Activated T-cell treated with anti-CD3 and anti-CD28 coated beads, Interleukin-2, amount 50 U/mL, for 72 hours (primary cell): ENCODE results near the gene PTH2. TPM values are rescaled to one million over a fixed set of nuclear protein-coding genes. Genes with fewer than 3 reads are reported as not detected.

Experiments used
- total RNA-seq, 2 donors: library from RNA; stranded (reverse); gene quantifications; one replicate each; pipeline ENCODE4 v1.2.3, GENCODE V29; 2022

The PTH2 gene
- total RNA-seq, 2 donors from 2014 or later = not detected

Other genes with a start within 250 kb of the PTH2 start
- gene SLC6A16, start 98.2 kb downstream of the PTH2 start, total RNA-seq = 1 to 10 TPM; 2.0 to 3.0 TPM
- gene CD37, start 88.0 kb downstream of the PTH2 start, total RNA-seq = 100 to 1,000 TPM; 248 to 262 TPM
- not detected for gene TEAD2, start 61.0 kb downstream of the PTH2 start, total RNA-seq
- gene DKKL1, start 59.6 kb downstream of the PTH2 start, total RNA-seq = not detected
- 1 to 10 TPM; 1.6 to 3.0 TPM for gene KASH5, start 35.2 kb downstream of the PTH2 start, total RNA-seq
- gene GFY, start 1.9 kb upstream of the PTH2 start, total RNA-seq = not detected
- under 1 TPM; 0.42 to 0.74 TPM for gene SLC17A7, start 18.1 kb upstream of the PTH2 start, total RNA-seq
- gene PIH1D1, start 28.4 kb upstream of the PTH2 start, total RNA-seq = 100 to 1,000 TPM; 128 to 132 TPM
- 10 to 100 TPM; 21.8 to 23.4 TPM for gene ALDH16A1, start 29.8 kb upstream of the PTH2 start, total RNA-seq
- 10 to 100 TPM; 69.7 to 76.3 TPM for gene FLT3LG, start 50.8 kb upstream of the PTH2 start, total RNA-seq
- gene RPL13A, start 64.2 kb upstream of the PTH2 start, total RNA-seq = 1,000 to 10,000 TPM; 4,603 to 5,026 TPM
- gene RPS11, start 73.0 kb upstream of the PTH2 start, total RNA-seq = 1,000 to 10,000 TPM; 2,679 to 2,721 TPM
- gene FCGRT, start 89.2 kb upstream of the PTH2 start, total RNA-seq = 10 to 100 TPM; 21.2 to 24.1 TPM
- gene RCN3, start 104.6 kb upstream of the PTH2 start, total RNA-seq = 1 to 10 TPM; 3.2 to 4.3 TPM
- 10 to 100 TPM; 66.0 to 72.7 TPM for gene NOSIP, start 157.1 kb upstream of the PTH2 start, total RNA-seq
- 1 to 10 TPM in 1 of 2 donors, under 1 TPM in 1; 0.88 to 1.1 TPM for gene PRRG2, start 157.9 kb upstream of the PTH2 start, total RNA-seq
- gene PRR12, start 167.7 kb upstream of the PTH2 start, total RNA-seq = 10 to 100 TPM; 23.9 to 24.6 TPM
- 10 to 100 TPM; 11.3 to 13.5 TPM for gene RRAS, start 216.7 kb upstream of the PTH2 start, total RNA-seq
- 10 to 100 TPM; 57.7 to 60.1 TPM for gene SCAF1, start 218.8 kb upstream of the PTH2 start, total RNA-seq
- gene IRF3, start 242.4 kb upstream of the PTH2 start, total RNA-seq = 100 to 1,000 TPM; 135 to 141 TPM
- 10 to 100 TPM; 80.3 to 82.6 TPM for gene BCL2L12, start 242.5 kb upstream of the PTH2 start, total RNA-seq